ENCODE measurements around the gene HLA-DPA1.

- no peak for TF ChIP-seq CTCF (IDR thresholded peaks at IDR 0.05)
- no peak for TF ChIP-seq POLR2A (IDR thresholded peaks at IDR 0.05)
Measured at GRCh38 chr6:33049323-33050013, 24.0 kb downstream of the HLA-DPA1 start.
